ENCODE measurements around the gene SCAF8.
"Not testable (repeated sequence)": the region's sequence is repeated elsewhere in the genome, so short reads cannot be mapped to it uniquely, and the experiment has no call there.

The SCAF8 gene

DNA sequence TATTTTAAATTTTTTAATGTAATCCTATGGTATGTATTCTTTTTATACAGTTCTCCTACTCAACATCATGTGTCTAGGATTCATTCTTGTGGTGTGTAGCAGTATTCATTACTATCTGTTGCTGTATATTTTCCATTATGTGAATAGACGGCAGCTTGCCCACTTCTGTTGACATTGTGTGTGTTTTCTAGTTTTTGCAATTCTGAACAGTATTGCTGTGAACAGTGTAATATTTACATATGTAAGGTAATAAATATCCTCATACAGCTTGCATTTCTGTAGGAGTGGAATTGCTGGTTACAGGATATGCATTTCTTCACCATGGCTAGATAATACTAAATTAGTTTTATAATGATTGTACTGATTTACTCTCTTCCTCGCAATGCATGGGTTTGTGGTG is 51.9 kb downstream of the SCAF8 start:
- no peak for DNase-seq (ENCODE audit: low read depth in 2 of 2)

DNA sequence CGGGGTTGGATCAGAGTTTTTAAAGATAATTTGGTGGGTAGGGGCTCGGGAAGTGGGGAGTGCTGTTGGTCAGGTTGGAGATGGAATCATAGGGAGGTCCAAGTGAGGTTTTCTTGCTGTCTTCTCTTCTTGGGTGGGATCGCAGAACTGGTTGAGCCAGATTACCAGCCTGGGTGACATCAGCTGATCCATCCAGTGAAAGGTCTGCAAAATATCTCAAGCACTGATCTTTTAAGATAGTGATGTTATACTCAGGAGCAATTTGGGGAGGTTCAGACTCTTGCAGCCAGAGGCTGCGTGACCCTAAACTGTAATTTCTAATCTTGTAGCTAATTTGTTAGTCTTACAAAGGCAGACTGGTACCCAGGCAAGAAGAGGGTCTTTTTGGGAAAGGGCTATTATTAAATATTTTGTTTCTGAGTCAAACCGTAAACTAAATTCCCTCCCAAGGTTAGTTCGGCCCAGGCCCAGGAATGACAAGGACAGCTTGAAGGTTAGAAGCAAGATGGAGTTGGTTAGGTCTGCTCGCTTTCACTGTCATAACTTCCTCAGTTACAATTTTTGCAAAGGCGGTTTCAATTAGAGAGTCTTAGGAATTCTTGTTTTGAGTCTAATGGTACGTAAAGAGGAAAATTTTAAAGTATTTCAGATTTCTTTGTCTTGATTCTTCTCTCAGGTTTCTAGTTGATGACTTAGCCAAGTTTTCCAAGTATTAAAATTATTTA is 53.1 kb downstream of the SCAF8 start:
- DNase-seq (ENCODE audit: low read depth in 2 of 2): no peak

- no peak for DNase-seq (ENCODE audit: low read depth in 2 of 2)
Measured at GRCh38 chr6:154791556-154792317, 58.5 kb downstream of the SCAF8 start.

- no peak for DNase-seq (ENCODE audit: low read depth in 2 of 2)
Measured at GRCh38 chr6:154792325-154792724, 59.1 kb downstream of the SCAF8 start.

DNA sequence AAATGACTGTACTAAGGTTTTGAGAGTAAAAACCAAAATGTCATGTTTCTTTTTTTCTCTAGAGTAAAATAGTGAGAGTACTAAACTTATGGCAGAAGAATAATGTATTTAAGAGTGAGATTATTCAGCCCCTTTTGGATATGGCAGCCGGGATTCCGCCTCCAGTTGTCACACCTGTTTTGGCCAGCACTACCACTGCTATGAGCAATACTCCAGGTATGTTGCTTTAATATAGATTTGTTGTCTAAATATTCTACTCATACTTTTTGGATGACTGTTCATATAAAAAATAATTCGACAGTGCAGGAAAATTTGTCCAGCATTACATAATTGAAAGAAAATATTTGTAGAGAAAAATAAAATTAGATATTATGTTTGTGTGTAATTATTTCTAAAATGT is 59.5 kb downstream of the SCAF8 start:
- DNase-seq (ENCODE audit: low read depth in 2 of 2): no peak

GRCh38 chr6:154796484-154796883 is 63.3 kb downstream of the SCAF8 start:
- no peak for DNase-seq (ENCODE audit: low read depth in 2 of 2)

GRCh38 chr6:154797857-154798256 is 64.6 kb downstream of the SCAF8 start:
- DNase-seq (ENCODE audit: low read depth in 2 of 2): no peak

DNA sequence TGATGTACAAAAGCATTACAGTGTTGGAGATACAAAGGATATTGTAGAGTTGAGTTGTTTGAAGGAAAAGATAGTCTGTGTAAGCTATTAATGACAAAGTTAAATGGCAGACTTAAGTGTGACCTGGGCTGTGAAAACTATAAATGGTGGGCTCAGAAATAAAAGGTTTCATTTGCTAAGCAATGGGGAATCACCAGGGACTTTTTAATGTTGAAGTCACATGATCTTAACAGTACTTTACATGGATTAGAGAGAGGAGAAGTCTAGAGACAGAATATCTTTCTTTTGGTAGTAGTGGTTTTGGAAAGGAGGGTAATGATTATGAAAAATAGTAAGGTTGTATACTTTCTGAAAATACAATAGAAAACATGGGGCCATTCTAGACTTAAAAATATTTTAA is 67.1 kb downstream of the SCAF8 start:
- DNase-seq (ENCODE audit: low read depth in 2 of 2): no peak

- no peak for DNase-seq (ENCODE audit: low read depth in 2 of 2)
Measured at GRCh38 chr6:154805288-154805911, 72.2 kb downstream of the SCAF8 start.

DNA sequence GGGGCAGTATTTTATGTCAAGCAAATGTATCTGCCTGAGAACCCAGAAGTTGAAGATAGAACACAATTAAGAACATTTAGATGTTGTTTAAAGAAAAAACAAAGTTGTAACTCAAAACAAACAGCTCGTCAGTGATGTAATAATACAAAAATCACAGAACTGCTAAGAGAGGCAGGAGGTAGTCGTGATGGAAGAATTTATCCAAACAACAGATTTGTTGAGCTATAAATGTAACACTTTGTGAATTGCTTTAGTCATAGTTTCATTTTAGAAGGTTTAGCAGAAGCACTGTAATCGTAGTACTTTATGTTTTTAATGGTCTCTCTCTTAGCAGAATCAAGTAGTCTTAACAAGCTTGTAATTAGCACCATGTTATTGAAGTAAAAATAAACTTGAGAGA is 73.6 kb downstream of the SCAF8 start:
- DNase-seq (ENCODE audit: low read depth in 2 of 2): no peak

- DNase-seq (ENCODE audit: low read depth in 2 of 2): not testable (repeated sequence)
Measured at GRCh38 chr6:154811663-154812062, 78.4 kb downstream of the SCAF8 start.

DNA sequence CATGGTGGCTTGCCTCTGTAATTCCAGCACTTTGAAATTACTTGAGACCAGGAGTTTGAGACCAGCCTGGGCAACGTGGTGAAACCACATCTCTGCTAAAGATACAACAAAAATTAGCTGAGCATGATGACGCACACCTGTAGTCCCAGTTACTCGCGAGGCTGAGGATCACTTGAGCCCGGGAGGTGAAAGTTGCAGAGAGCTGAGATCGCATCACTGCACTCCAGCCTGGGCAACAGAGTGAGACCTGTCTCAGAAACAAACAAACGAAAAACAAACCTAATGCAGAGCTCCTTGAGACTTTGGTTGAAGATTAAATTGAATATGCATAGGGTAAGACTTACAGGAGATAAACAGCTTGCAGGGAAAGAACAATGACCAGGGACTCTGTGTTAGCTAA is 80.8 kb downstream of the SCAF8 start:
- no peak for DNase-seq (ENCODE audit: low read depth in 2 of 2)

DNA sequence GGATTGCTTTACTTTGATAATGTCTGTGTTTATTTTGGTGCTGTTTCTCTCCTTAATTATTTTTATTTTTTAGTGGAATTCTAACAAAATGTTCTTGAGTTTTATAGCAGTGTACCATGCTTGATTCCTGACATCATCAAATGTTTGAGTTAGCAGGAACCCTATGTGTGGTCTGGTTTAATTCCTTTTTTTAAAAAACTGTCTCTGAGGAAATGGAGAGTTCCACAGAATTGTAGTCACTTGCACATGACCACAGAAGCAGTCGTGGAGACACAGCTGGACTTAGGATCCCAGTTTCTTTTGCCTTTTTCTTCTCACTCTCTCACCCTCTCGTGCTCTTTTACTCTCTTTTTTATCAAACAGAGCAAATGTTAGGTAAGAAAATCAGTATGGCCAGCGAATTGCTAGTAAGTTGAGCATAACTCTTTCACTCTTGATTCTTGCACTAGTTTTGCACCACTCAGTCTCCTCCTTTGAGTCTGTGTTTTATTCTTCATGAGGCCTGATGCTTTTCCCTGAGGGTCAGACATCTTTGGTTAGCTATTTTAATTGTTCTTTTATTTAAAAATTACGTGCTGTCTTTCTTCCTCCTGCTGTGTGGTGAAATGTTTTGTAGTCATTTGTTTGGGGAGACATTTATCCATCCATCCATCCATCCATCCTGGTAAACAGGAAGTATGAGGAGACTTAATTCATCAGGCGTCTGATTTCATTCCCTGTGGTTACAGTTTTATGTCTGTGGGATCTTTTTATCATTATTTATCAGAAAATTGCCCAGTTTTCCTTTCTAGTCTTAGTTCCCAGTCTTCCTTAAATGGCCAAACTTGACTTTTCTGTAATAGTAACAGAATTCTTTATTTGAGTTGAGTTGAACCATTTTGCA is 83.0 kb downstream of the SCAF8 start:
- DNase-seq (ENCODE audit: low read depth in 2 of 2): no peak

GRCh38 chr6:154821099-154821498 is 87.9 kb downstream of the SCAF8 start:
- no peak for DNase-seq (ENCODE audit: low read depth in 2 of 2)

GRCh38 chr6:154821638-154822037 is 88.4 kb downstream of the SCAF8 start:
- DNase-seq (ENCODE audit: low read depth in 2 of 2): no peak

- no peak for DNase-seq (ENCODE audit: low read depth in 2 of 2)
Measured at GRCh38 chr6:154822947-154823558, 89.8 kb downstream of the SCAF8 start.

DNA sequence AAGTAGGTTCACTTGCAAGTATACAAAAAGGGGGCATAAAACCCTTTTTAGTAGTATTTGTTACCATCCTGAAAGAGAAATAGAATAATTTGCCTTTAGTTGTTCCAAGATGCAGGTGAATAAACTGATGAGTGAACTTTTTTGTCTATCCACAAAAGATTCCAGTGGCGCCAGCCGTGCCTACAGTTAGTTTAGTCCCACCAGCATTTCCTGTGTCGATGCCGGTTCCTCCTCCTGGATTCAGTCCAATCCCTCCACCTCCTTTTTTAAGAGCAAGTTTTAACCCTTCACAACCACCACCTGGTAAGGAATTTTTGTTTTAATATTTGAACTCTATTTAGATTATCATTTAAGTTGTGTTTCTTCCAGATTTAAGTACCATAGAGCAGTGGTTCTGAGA is 90.9 kb downstream of the SCAF8 start:
- no peak for DNase-seq (ENCODE audit: low read depth in 2 of 2)

DNA sequence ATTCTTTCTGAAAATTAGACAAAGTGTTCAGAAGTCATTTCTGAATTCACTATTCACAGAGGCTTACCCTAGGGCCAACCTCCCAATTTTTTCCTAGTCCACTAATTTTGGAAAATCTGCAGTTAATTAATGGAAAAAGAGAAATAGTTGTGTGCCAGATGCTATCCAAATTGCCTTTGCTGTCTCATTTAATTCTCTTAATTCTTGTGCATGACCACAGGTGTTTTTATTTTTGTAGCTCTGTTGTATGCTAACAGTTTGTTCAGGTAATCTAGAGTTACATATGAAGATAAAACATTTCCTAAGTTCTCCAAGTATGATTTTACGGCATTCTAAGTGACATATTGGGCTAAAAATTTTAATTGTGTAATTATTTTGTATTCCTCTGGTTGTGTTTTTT is 96.8 kb downstream of the SCAF8 start:
- DNase-seq (ENCODE audit: low read depth in 2 of 2): no peak

DNA sequence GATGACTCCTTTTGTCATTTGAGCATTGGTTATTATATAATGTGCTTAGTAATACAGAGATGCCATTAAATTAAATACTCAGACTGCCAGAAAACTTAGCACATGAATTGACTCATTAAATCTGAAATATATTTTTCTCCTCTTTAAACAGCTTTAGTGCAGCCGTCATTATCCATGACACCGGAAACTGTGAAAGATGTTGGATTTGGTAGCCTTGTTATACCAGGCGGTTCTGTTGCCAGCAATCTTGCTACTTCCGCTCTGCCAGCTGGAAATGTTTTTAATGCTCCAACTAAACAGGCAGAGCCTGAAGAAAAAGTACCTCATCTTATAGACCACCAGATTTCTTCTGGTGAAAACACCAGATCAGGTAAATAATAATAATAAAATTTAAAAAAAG is 97.6 kb downstream of the SCAF8 start:
- DNase-seq (ENCODE audit: low read depth in 2 of 2): no peak

DNA sequence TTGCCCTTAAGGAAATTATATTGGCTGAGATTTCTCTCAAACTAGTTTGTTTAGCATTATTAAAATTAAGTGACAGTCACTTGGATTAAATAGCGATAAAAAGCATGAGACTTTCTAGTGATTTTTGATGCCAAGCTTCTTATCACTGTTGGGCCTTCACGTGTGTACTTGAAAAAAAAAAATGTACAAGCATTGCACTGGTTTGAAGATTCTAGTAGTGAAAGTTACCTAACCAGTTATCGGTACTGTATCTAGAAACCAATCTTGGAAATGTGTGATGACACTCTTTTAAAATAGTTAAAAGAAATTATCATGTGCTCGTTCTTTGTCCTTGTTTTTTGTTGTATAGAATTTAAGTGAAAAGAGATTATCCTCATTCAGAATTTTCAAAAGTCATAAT is 102.1 kb downstream of the SCAF8 start:
- no peak for DNase-seq (ENCODE audit: low read depth in 2 of 2)

- DNase-seq (ENCODE audit: low read depth in 2 of 2): no peak
Measured at GRCh38 chr6:154839546-154839945, 106.3 kb downstream of the SCAF8 start.

- no peak for DNase-seq (ENCODE audit: low read depth in 2 of 2)
Measured at GRCh38 chr6:154840363-154840762, 107.1 kb downstream of the SCAF8 start.

All from stimulated activated CD4-positive, alpha-beta T cell treated with anti-CD3 and anti-CD28 coated beads, Interleukin-15, amount 100 ng/mL, for 48 hours (primary cell).